Measurements from ENCODE around the gene IFNL3. TPM values are rescaled to one million over a fixed set of nuclear protein-coding genes. Genes with fewer than 3 reads are reported as not detected.
"Not testable (repeated sequence)": the region's sequence is repeated elsewhere in the genome, so short reads cannot be mapped to it uniquely, and the experiment has no call there.

Gene IFNL3
- total RNA-seq, 2 donors from 2014 or later = not detected

- DNase-seq (peak in 1 of 2 donors; percentile 20), ATAC-seq (peak; percentile 44)
- intact Hi-C loops (cut with DNase I, micrococcal nuclease) = no loop called here
Measured at GRCh38 chr19:39254531-39255345, 9.9 kb upstream of the IFNL3 start.

- DNase-seq (no peak), ATAC-seq (no peak)
- intact Hi-C loops (cut with DNase I, micrococcal nuclease) = no loop called here
Measured at GRCh38 chr19:39253374-39254149, 8.8 kb upstream of the IFNL3 start.

DNA sequence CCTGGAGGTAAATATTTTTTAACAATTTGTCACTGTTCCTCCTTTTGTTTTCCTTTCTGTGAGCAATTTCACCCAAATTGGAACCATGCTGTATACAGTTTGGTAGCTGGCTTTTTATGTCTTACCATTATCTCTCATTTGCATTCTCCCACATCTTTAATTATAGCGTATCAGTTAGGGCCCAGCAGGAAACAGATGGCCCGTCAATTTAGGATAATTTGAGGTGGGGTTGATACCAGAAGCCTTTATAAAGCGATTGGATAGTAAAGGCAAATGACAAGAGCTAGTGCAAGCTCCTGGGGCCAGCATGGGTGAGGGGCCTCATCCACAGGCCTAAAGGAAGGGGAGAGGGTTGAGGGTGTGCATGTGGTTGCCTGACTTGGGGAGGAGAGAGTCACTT, 7.7 kb upstream of the IFNL3 start:
- ATAC-seq = no peak
- intact Hi-C loops (cut with DNase I, micrococcal nuclease) = no loop called here
- DNase-seq = no peak

- ATAC-seq (no peak), DNase-seq (no peak)
- intact Hi-C loops (cut with DNase I, micrococcal nuclease) = no loop called here
Measured at GRCh38 chr19:39251846-39252245, 7.0 kb upstream of the IFNL3 start.

- no peak for DNase-seq
- intact Hi-C loops (cut with DNase I, micrococcal nuclease) = no loop called here
- no peak for ATAC-seq
Measured at GRCh38 chr19:39251081-39251480, 6.3 kb upstream of the IFNL3 start.

DNA sequence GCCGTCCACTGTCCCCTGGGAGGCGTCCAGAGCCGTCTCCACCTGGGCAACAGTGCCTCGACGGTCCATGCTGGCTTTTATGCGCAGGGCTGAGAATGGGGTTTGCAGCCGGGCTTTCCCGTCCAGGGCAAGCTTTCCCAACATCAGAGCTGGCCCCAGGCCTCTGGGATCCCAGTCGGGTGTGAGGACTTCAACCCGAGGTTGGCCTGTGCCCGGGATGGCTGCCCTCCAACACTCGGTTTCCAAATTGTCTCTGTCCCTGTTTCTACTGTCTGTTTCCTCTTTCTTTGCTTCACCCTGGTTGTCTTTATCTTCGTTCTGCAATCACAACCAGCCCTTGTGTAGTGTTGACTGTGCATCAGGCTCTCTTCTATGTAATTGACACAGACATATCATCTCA, 4.0 kb upstream of the IFNL3 start, which contains the start of gene IFNL4:
Gene IFNL4 (minus strand): TSS at position 51 of the 400 bp plus-strand sequence.
- intact Hi-C loops (cut with DNase I, micrococcal nuclease) = no loop called here
- no peak for ATAC-seq
- no peak for DNase-seq

- intact Hi-C loops (cut with DNase I, micrococcal nuclease) = no loop called here
- DNase-seq (no peak), ATAC-seq (no peak)
Measured at GRCh38 chr19:39247701-39248664, 3.2 kb upstream of the IFNL3 start.

DNA sequence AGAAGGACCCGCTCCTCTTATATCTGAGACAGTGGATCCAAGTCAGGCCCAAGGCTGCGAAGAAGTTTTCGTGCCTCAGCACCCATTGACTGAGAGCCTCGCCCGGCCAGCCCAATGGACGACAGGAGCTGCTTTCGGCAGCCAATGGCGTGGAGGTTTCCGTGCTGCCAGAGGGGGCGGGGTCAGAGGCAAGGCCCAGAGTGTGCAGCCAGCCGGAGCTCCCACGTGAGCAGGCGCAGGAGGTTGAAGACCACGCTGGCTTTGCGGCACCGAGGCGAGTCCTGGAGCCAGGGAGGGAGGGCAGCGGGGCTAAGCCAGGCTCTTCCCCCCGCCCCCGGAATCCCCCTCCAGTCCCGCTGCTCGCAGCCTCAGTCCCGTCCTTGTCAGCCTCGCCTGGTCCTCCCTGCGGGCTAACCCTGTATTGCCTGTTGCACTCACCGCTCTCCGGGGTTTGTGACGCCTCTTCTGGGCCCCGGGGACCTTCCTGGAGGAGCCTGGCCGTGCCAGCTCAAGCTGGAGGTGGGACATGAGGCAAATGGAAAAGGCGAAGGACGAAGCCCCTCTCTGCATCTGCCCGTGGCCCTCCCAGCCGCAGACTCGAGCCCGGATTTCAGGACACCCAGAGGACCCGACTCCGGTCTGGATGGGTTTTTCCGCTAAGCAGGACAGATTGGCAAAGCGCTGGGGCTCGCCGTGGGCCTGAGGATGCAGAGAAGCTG, 2.3 kb upstream of the IFNL3 start:
- DNase-seq (peak in 1 of 2 donors; percentile 24), ATAC-seq (peak; percentile 42)
- intact Hi-C loops (cut with DNase I, micrococcal nuclease) = no loop called here

GRCh38 chr19:39245166-39245565, 360 bp upstream of the IFNL3 start:
- DNase-seq; intact Hi-C loops (cut with DNase I, micrococcal nuclease): not testable (repeated sequence)
- peak; percentile 58 for ATAC-seq

DNA sequence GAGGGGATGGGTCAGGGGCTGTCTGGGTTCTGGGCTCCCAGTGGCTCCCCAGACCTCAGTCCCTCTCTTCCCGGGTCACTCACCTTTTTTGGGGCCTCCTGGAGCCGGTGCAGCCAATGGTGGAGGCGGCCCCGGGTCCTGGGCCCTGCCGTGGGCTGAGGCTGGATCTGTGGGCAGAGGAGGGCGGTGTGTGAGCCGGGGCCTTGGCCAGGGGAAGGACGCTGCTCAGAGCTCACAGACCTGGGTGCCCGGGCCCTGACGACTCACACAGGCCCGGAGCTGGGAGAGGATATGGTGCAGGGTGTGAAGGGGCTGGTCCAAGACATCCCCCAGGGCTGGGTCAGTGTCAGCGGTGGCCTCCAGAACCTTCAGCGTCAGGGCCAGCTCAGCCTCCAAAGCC, 1.1 kb downstream of the IFNL3 start:
- intact Hi-C loops (cut with DNase I, micrococcal nuclease); DNase-seq; ATAC-seq: not testable (repeated sequence)

GRCh38 chr19:39240421-39240820, 4.4 kb downstream of the IFNL3 start:
- ATAC-seq (no peak), DNase-seq (no peak)
- intact Hi-C loops (cut with DNase I, micrococcal nuclease) = no loop called here

- intact Hi-C loops (cut with DNase I, micrococcal nuclease) = no loop called here
- ATAC-seq (no peak), DNase-seq (no peak)
Measured at GRCh38 chr19:39238944-39239343, 5.9 kb downstream of the IFNL3 start.

DNA sequence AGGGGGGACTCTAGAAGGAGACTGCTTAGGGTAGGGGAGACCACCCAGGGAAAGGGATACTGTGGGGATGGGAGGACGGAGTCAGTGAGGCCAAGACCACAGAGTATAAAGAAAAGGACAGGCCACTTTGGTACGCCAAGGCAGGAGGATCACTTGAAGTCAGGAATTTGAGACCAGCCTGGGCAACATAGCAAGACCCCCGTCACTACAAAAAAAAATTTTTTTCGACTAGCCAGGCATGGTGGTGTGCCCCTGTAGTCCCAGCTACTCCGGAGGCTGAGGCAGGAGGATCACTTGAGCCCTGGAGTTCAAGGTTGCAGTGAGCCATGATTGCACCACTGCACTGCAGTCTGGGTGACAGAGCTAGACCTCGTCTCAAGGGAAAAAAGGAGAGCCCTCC, 6.6 kb downstream of the IFNL3 start:
- no peak for ATAC-seq
- no peak for DNase-seq
- intact Hi-C loops (cut with DNase I, micrococcal nuclease) = no loop called here

GRCh38 chr19:39237200-39238184, 7.3 kb downstream of the IFNL3 start:
- intact Hi-C loops (cut with DNase I, micrococcal nuclease) = no loop called here
- ATAC-seq (peak; percentile 100), DNase-seq (peak; percentile 78 to 80)

DNA sequence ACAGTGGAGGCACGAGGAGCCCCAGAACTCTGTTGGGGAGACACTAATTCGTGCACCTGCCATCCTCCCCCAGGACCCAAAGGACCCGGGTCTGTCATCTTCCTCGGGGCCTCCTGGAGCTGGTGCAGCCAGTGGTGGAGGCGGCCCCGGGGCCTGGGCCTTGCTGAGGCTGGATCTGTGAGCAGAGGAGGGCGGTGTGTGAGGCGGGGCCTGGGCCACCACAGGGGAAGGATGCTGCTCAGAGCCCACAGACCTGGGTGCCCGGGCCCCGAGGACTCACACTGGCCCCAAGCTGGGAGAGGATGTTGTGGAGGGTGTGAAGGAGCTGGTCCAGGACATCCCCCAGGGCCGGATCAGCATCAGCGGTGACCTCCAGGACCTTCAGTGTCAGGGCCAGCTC, 8.3 kb downstream of the IFNL3 start:
- ATAC-seq = no peak
- DNase-seq = peak in 1 of 2 donors; percentile 32
- intact Hi-C loops (cut with DNase I, micrococcal nuclease) = no loop called here

DNA sequence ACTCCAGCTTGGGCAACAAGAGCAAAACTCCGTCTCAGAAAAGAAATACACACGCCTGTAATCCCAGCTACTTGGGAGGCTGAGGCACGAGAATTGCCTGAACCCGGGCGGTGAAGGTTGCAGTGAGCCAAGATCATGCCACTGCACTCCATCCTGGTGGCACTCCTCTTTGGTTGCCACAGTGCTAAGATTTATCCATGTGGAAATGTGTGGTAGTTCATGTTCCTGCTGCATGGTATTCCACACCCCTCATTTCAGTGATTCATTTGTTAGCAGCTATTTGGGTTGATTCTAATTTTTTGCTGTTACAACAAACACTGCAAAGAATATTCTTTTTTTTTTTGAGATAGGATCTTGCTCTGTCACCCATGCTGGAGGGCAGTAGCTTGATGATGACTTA, 12.1 kb downstream of the IFNL3 start:
- DNase-seq (no peak), ATAC-seq (no peak)
- intact Hi-C loops (cut with DNase I, micrococcal nuclease) = no loop called here

DNA sequence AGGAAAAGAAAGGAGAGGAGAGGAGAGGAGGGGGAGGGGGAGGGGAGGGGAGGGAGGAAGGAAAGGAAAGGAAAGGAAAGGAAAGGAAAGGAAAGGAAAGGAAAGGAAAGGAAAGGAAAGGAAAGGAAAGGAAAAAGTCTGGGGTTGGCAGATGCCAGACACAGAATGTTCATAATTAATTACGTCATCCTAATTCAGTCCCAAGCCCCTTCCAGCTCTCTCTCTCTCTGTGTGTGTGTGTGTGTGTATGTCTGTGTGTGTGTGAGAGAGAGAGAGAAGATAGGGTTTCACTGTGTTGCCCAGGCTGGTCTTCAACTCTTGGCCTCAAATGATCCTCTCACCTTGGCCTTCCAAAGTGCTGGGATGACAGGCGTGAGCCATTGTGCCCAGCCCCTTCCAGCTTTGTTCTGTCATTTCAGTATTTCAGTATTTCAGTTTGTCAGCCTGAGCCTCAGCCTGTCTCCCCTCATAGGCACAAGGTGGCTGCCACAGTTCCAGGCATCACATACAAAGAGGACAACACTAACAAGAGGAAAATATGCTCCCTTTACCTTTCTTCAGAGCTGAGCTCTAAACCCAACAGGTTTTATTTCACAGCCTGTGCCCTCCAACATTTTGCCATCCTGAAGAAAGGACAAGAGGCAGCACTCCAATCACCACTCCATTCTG, 14.6 kb downstream of the IFNL3 start:
- intact Hi-C loops (cut with DNase I, micrococcal nuclease) = no loop called here
- DNase-seq = no peak
- ATAC-seq = no peak
